Gastroesophageal sphincter (tissue), 3 donors: ENCODE data around the gene PROK1.

Experiments
- EP300 ChIP-seq: sonication (generic); formaldehyde crosslinking; IDR thresholded peaks from one replicate; pipeline ENCODE4 v1.6.1; 2017; ENCODE audit warnings: antibody characterized with exemption, mild to moderate bottlenecking
- POLR2A ChIP-seq, 2 donors: fragments of 450-650 bp; IDR thresholded peaks; one replicate each; pipeline ENCODE4 v1.6.1; 2017; ENCODE audit warnings: antibody characterized with exemption in 2 of 2, mild to moderate bottlenecking in 2 of 2, moderate library complexity in 1 of 2
- POLR2AphosphoS5 ChIP-seq: sonication (generic); formaldehyde crosslinking; IDR thresholded peaks from one replicate; pipeline ENCODE4 v1.6.1; 2017; ENCODE audit warnings: antibody characterized with exemption
- TF ChIP-seq, protein P1 (sequence below), 4 experiments: fragments of 200-600 bp in 2 of 4; fragments of 450-650 bp in 2 of 4; sonication (generic) in 1 of 4; IDR thresholded peaks; one replicate each; pipeline ENCODE4 v1.5.1; 2017 to 2019; ENCODE audit warnings: antibody characterized with exemption in 4 of 4, mild to moderate bottlenecking in 2 of 4, moderate library complexity in 2 of 4

DNA sequence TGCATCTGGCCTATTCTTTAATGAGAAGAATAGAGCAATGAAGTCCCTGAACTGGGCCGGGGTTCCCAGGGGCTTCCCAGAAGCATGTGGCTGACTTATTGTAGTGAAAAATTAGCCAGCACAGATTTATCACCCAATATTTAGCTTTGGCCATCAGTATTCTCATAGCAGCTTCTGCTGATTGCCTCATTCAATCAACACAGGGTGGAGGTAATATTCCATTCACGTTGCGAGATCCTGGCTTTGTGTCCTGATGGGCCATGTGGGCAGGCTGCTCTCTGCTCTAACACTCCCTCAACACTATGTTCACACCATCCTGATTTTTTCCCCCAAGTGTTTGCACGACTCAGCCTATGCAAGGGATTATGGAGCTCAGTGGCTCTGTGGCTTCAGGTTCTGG lies 22.0 kb upstream of the PROK1 start:
- TF ChIP-seq, protein P1, sequence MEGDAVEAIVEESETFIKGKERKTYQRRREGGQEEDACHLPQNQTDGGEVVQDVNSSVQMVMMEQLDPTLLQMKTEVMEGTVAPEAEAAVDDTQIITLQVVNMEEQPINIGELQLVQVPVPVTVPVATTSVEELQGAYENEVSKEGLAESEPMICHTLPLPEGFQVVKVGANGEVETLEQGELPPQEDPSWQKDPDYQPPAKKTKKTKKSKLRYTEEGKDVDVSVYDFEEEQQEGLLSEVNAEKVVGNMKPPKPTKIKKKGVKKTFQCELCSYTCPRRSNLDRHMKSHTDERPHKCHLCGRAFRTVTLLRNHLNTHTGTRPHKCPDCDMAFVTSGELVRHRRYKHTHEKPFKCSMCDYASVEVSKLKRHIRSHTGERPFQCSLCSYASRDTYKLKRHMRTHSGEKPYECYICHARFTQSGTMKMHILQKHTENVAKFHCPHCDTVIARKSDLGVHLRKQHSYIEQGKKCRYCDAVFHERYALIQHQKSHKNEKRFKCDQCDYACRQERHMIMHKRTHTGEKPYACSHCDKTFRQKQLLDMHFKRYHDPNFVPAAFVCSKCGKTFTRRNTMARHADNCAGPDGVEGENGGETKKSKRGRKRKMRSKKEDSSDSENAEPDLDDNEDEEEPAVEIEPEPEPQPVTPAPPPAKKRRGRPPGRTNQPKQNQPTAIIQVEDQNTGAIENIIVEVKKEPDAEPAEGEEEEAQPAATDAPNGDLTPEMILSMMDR (IDR thresholded peaks at IDR 0.05) = no peak
- TF ChIP-seq POLR2A (IDR thresholded peaks at IDR 0.05) (no peak), EP300 (no peak), POLR2AphosphoS5 (no peak)
